ENCODE data around the gene TNFAIP8L3.
"Not testable (repeated sequence)": the region's sequence is repeated elsewhere in the genome, so short reads cannot be mapped to it uniquely, and the experiment has no call there.

The TNFAIP8L3 gene

DNA sequence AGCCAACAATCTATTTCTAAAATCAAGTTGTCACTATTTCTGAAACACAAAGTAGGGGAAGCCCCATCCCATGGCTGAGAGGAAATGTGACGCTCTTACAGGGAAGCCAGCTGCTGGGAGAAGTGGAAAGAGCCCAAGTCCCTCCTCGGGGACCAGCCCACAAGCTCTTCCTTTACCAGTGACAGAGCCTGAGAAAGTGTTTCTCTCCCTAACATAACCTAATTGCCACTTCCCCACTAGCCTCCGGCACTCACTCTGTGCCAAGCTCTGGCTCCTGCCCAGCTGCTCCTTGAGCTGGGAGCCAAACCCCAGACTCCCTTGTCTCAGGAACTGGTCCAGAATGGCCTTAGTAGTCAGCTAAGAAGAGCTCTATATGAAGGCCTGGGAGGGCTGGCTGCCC, 42.9 kb downstream of the TNFAIP8L3 start:
- DNase-seq, result no peak

DNA sequence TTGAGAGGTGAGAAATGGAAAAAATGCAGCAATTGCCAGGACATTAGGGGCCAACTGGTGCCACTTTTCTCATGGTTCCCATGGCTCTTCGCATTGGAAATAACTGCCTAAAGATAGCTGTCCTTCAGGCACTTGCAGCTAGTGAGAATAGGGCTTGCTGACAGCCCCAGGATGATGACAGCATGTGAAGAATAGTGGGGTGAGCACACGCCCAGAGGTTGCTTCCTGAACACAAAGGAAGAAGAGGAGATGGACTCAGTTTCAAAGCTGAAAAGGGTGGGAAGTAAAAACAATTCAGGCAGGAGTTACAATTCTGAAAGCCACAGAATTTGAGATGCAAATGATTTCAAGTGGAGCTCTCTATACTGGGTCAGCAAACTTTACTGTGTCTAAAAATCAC, 45.6 kb downstream of the TNFAIP8L3 start:
- DNase-seq, result no peak

DNA sequence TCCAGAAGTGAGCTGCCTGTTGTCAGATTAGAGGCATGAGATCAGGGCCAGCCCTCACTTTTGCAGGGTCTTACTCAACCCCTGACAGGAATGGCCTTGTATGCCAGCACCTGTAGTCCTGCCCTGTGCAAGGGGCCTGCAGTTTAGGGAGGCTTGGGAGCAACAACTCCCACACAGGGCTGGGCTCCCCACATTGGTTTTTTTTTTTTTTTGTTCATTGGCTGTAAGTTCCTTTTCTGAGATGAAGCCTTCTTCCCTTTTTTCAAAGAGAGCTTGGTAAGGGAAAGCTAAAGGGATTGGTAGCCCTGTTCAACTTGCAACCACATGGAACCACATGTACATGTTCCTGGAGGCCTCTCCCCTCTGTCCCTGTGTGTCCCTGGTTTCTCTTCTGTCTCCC, 46.4 kb downstream of the TNFAIP8L3 start:
- no peak for DNase-seq

DNA sequence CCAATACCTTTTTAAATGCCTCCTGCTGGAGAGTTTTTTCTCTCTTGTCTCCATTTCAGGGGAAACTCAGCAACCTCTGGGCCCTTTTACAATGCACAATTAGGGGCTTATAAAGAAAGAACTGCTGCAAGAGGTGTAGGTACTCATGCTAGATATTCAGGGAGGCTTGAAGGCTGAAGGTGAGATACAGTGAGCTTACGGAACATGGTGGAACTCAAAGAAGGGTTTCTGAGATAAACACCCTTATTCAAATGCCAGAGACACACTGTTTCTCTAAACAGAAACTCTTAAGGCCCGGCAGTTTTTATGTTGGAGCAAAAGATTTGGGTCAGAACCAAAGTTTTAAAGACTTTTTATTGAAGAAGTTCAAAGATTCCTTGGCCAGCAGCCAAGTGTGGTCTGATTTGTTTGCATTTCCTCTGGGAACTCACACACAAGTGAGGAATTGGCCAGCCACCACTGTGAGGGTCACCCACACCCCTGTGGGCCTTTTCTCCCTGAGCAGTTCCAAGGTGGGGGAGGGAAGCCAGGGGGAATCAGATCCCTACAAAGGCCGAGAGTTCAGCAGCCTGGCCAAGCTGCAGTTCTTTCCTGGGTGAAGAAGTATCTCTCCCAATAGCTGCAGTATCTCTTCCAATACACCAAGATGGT, 47.8 kb downstream of the TNFAIP8L3 start:
- DNase-seq, result no peak

DNA sequence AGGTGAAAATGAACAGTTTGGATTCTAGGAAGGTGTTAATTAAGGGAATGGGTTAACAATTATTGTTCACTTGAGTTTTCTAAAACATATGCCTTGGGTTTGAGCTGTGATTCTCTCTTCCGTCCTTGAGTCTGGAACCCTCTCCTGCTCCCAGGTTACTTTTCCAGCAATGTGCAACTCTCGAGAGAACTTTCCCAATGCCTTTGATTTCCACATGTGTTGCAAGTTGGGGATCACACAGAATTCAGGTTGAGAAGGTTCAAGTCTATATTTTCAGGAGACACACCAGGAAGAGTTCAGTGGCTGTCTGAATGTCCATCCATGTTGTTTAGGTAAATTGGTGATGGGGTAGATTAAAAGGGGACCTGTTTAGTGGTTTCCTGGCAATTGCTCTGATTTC, 48.7 kb downstream of the TNFAIP8L3 start:
- DNase-seq, result no peak

DNA sequence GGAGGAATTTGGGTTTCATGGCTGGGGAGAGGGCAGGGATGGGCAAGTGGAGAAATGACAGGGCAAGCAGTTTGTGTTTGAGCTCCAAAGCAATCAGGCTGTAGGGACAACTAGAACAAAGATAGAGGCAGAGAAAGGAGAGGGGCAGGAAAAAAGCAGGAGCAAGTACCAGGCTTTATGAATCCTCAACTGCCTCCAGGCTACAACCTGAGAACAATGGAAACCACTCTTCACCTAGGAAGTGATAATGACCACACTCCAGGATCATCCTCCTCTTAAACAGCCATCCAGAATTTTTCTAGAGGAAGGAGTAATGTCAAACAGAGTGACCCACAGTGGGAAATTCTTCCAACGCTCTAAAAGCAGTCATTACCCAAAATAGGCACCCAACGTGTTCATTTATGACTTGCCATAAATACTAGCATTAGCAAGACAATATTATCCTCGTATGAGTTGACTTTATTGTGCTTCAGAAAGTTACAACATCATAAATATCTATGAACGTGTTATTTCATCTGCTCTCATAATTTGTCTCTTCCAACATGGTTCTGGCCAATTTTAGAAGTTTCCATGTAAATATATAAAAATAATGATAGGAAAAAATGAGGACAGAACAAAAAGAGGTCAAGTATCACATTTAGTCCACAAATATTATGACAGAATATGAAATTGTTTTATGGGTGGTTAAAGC, 50.5 kb downstream of the TNFAIP8L3 start:
- DNase-seq, result no peak

DNA sequence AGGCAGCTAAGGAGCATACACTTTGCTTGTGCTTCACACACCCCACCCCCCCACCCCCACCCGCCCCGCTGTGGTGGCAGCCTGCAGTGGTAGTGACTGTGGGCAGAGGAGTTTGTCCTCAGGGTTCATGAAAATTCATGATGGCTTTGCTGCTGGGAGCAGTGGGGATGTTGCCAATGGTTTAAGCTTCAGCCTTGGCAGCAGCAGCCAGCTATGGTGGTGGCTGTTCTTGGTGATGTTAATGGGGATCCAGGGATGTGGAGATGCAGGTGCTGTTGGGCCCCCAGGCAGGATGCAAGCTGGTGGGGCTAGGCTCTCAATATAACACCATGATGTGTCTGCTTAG, 55.8 kb downstream of the TNFAIP8L3 start:
- DNase-seq, result no peak

DNA sequence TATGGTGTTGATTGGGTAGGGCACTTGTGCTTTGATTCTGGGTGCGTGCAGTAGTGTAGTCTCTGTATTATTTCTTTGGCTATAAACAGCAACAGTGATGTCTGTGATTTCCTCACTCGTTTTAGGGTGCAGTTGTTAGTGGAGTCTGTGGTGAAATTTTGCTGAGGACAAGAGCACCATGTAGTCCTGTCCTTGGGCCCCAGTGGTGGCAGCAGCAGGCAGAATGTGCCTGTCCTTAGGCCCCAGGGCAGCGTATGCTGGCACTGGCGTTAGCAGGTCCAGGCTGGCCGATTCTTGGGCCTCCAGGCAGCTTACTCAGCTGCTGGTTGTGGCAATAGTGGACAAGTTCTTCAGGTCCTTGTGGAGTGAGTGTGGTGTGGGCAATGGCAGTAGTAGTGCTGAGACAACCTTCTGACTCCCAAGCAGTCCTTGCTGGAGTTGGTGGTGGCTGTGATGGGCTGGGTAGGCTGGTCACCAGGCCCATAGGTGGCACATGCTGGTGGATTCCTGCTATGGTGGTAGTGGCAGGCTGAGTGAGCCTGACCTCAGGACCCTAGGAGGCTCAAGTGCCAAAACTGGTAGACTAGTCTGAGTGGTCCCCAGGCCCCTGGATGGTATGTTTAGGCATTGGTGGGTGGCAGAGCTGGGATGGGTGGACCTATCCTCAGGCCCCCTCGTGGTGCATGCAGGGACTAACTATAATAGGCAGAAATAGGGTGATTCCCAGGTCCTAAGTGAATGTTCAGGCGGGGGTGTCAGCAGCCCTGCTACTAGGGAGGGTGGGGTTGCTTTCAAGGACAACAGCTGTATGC, 56.3 kb downstream of the TNFAIP8L3 start:
- DNase-seq, result no peak

DNA sequence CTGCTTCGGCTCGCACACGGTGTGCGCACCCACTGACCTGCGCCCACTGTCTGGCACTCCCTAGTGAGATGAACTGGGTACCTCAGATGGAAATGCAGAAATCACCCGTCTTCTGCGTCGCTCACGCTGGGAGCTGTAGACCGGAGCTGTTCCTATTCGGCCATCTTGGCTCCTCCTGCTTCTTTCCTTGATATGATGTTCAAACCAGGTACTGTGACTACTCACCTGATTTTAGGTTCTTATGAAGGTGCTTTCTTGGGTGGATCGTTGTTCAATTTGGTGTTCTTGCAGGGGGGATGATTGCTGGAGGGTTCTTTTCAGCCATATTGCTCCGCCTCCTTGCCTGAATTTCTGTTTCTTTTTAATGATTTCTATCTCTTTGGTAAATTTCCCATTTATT, 57.2 kb downstream of the TNFAIP8L3 start:
- DNase-seq, result not testable (repeated sequence)

DNA sequence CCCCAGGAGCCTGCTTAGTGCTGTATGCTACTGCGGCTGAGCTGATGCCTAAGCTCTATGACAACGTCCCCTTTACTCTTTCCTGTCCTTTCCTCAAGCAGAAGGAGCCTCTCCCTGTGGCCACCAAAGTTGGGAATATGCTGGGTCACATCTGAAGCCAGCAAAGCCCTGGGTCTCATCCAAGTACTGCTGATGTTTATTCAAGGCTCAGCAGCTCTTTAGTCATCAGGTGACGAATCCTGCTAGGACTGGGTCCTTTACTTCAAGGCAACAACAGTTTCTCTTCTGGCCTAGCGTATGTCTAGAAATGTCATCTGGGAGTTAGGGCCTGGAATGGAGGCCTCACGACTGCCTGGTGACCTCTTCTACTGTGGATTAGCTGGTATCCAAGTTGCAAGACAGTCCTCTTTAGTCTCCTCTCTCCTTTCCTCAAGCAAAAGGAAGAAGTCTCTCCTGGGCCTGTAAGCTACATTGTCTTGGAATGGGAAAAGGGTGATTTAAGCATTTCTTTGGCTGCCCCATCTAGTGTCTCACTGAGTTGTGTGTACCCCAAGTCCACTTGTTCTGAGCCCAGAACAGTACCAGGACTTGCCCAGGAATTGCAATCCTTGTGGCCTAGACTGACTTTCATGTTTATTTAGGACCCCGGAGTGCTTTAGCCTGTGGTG, 63.9 kb downstream of the TNFAIP8L3 start:
- DNase-seq, result no peak

DNA sequence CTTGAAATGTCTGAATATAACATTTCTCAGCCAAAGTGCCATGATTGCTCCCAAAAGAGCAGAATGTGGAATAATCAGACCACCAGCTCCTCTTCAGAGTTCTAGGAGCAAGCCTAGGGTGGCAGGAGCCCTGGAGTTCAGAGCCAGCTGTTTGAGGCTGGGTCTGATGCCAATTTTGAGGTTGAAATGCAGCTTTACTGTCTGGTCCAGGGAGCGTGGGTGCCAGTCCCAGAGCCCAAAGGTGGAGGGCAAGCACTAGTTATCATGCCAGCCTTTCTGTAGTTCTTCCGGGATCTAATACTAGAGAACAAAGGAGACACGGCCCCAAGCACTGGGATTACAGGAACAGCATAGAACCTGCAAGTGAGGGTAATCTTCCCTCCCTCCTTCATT, 69.3 kb downstream of the TNFAIP8L3 start:
- no peak for DNase-seq

DNA sequence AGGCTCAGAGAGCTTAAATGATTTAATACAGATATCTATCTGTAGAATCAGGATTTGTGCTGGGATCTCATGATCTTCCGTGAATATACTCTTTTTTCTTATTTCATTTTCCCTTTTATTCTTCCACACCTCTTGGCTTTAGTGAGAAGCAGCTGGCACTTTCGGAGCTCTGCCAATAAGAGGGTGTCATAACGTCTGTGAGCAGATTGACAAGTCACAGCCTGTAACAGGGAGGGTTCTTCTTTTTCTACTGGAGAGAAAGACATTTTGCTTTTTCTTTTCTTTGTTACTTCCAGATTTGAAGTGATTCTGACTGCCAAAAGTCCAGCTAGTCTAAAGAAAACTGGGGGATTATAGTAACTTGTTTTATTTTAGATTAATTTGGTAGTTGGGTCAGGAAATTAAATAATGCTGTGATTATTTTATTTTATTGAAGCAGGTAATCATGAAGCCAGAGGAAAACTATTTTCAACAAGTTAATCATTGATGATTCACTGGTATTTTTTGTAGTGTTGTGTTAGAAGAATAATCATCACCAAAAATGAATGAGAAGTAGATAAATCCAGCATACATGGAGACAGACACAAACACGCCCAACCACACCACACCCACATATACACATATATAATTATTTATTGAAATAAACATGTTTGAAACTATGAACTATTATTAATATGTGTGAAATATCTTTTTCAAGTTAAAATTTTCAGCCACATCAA, 69.8 kb downstream of the TNFAIP8L3 start:
- DNase-seq, result no peak

DNA sequence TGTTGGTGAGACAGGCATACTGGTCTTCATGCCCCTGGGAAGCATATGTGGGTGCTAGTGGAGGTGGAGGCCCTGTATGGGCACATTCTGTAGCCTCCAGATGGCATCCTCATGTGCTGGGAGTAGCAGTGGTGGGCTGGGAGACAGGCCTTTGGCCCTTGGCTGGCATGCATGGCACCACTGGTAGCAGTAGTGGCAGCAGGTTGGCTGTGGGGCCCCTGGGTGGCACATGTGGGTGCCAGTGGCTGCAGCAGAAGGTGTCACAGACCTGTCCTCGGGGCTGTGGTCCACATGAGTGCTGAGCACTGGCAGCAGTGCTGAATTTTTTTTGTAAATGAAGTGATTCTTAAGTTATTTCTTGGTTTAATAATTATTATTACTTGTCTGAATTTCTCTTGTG, 71.2 kb downstream of the TNFAIP8L3 start:
- no peak for DNase-seq

DNA sequence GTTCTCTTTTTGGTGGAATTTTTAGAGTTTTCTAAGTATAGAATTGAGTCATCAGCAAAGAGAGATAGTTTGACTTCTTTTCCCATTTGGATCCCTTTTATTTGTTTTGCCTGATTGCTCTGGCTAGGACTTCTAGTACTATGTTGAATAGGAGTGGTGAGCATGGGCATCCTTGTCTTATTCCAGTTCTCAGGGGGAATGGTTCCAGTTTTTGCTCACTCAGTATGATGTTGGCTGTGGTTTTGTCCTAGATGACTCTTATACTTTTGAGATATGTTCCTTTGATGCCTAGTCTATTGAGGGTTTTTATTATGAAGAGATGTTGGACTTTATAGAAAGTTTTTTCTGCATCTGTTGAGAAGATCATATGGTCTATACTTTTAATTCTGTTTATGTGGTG, 72.5 kb downstream of the TNFAIP8L3 start:
- no peak for DNase-seq

DNA sequence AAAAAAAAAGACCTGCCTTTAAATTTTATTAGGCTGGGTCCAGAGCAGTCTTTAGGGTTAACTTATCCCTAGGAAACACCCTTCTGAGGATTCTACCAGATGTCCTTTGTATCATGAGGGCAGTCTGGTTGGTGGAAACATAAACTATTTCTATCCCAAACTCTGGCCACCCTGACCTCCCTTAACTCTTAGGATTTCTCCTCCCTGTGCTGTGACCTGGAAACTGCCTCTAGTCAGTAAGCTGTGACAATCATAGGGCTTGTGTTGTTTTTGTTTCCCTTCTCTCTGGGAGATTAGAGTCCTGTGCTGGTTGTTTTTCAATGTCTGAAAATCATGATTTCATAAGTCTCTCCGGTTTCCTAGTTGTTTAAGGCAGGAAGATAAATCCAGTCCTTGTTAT, 78.1 kb downstream of the TNFAIP8L3 start:
- DNase-seq, result no peak

DNA sequence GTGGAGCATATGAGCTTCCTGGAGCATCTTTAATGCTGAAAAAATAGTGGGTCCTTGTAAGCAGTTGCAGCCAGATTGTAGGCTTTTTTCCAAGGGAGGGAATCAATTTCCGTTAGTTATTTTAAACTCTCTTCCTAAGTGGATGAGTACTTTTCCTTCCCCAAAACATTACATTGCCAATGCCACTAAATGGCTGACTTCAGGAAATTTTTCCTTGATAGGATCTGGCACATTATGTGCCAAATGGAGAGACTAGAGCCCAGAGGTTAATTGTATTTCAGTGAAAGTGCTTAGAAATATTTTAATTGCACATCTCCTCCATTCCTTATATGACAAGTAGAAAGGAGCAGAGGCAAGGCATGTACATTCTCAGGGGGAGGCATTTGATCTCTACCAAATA, 83.5 kb downstream of the TNFAIP8L3 start:
- no peak for DNase-seq

DNA sequence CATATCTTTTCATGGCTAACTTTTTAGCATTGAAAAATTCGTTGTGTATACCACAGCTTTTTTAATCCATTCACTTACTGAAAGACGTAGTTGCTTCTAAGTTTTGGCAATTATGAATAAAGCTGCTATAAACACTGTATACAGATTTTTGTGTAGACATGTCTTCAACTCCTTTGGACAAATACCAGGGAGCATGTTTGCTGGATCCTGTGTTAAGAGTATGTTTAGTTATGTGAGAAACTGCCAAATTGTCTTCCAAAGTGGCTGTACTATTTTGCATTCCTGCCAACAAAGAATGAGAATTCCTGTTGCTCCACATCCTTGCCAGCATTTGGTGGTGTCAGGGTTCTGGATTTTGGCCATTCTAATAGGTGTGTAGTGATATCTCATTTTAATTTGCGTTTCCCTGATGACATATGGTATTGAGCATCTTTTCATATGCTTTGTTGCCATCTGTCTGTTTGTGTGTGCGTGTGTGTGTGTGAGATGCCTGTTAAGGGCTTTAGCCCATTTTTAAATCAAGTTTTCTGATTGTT, 87.5 kb downstream of the TNFAIP8L3 start:
- DNase-seq, result no peak

All from CD4-positive, alpha-beta T cell treated with Interleukin-17A for 4 hours (primary cell).